NCI-H146 (cell line): ENCODE data around the gene ROR1.

Experiments used
- DNase-seq: peaks from one replicate; lab custom pipeline; 2025; lab: John Stamatoyannopoulos, UW

ROR1 gene

GRCh38 chr1:63857478-63857877 is 83.7 kb downstream of the ROR1 start:
- no peak for DNase-seq

- no peak for DNase-seq
Measured at GRCh38 chr1:63858153-63858552, 84.3 kb downstream of the ROR1 start.

GRCh38 chr1:63859480-63860275 is 85.9 kb downstream of the ROR1 start:
- no peak for DNase-seq

- DNase-seq, result no peak
Measured at GRCh38 chr1:63861052-63861691, 87.4 kb downstream of the ROR1 start.

- no peak for DNase-seq
Measured at GRCh38 chr1:63863145-63863544, 89.3 kb downstream of the ROR1 start.

GRCh38 chr1:63864224-63864641 is 90.4 kb downstream of the ROR1 start:
- no peak for DNase-seq

- DNase-seq, result no peak
Measured at GRCh38 chr1:63865561-63865960, 91.7 kb downstream of the ROR1 start.

GRCh38 chr1:63866084-63866483 is 92.3 kb downstream of the ROR1 start:
- DNase-seq, result no peak

- DNase-seq, result no peak
Measured at GRCh38 chr1:63867429-63868176, 93.8 kb downstream of the ROR1 start.

GRCh38 chr1:63868268-63868781 is 94.5 kb downstream of the ROR1 start:
- no peak for DNase-seq

- no peak for DNase-seq
Measured at GRCh38 chr1:63870152-63870551, 96.3 kb downstream of the ROR1 start.

- no peak for DNase-seq
Measured at GRCh38 chr1:63871463-63871862, 97.6 kb downstream of the ROR1 start.

GRCh38 chr1:63873751-63874150 is 99.9 kb downstream of the ROR1 start:
- no peak for DNase-seq

GRCh38 chr1:63874278-63874880 is 100.6 kb downstream of the ROR1 start:
- no peak for DNase-seq

GRCh38 chr1:63875636-63876035 is 101.8 kb downstream of the ROR1 start:
- DNase-seq, result no peak

GRCh38 chr1:63877021-63877767 is 103.4 kb downstream of the ROR1 start:
- no peak for DNase-seq

GRCh38 chr1:63877816-63878215 is 104.0 kb downstream of the ROR1 start:
- DNase-seq, result no peak

GRCh38 chr1:63878932-63879331 is 105.1 kb downstream of the ROR1 start:
- DNase-seq, result no peak

- no peak for DNase-seq
Measured at GRCh38 chr1:63880958-63881576, 107.2 kb downstream of the ROR1 start.

- DNase-seq, result no peak
Measured at GRCh38 chr1:63882048-63882704, 108.4 kb downstream of the ROR1 start.
